ENCODE data around the gene TGIF1.

- no peak for TF ChIP-seq POLR2AphosphoS5 (IDR thresholded peaks at IDR 0.05)
- no peak for TF ChIP-seq CTCF (IDR thresholded peaks at IDR 0.05)
Observed at GRCh38 chr18:3455907-3456685, 6.1 kb downstream of the TGIF1 start.
